HL-60/S4 (cell line): Measurements from ENCODE around the gene ARCN1.

Experiments used
- in situ Hi-C: fragments of 300-500 bp; cut with MboI; formaldehyde crosslinking; loops from 2 replicates; pipeline ENCODE4 v1.14.3; 2022; ENCODE audit warnings: low sequenced_read_pairs

Gene ARCN1

DNA sequence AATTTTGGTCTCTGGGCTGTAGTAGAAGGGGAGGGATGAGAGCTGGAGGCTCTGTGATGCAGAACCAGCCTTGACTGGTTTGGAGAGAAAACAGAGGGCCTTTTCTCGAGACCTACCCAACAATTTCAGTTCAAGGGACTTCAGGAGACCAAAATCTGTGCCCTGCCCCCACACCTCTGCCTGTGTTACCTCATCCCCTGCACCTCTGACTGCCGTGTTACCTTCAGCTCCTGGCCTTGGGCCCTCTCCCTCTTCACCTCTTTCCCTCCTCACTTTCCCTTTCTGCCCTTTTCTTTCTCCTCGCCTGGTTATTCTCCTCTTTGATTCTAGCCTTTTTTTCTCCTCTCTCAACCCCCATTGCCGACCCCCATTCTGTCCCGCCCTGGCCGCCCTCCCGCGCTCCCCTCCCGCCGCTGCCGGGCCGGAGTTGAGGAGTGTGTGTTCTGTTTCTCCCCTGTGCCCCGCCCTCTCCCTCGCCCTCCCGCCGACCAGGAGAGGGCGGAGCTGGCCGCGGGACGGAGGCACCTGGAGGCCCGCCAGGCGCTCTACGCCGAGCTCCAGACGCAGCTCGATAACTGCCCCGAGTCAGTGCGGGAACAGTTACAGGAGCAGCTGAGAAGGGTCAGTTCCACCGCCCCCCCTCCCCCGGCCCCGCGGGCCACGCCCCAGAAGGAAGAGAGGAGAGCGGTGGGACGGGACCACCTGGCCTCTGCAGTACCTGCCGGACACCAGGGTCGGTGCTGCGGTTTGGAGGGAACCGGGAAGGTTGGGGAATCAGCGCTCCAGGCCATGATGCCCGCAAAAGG lies 62.4 kb downstream of the ARCN1 start:
- in situ Hi-C loops, result no loop called here

DNA sequence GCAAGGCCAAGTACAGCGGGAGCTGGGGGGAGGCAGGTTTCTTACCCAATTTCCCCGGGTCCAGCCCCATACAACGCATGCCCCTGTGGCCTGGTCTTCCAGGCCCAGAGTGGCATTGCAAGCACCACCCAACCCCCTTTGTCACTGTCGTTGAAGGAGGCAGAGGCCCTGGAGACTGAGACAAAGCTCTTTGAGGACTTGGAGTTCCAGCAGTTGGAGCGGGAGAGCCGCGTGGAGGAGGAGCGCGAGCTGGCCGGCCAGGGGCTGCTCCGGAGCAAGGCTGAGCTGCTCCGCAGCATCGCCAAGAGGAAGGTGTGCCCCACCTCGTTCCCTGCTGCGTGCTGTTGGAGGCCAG lies 63.0 kb downstream of the ARCN1 start:
- in situ Hi-C loops, result no loop called here

DNA sequence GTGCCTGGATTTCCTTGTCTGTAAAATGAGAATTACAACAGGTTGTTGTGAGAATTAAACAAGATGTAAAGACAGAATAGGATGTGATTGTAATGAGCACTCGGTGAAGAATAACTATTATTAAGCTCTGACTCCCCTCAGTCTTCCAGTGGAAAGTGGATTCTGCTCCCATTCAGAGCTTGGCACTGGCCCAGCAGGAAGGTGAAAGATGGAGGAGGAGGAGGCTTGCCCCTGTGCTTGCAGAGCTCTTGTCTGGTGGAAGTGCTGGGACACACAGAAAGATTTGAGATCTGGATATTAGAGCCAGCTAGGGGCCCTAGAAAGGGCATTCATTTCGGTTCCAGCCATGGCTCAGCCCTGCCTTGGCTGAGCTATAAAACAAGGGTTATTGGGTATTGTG lies 63.4 kb downstream of the ARCN1 start:
- in situ Hi-C loops, result no loop called here

GRCh38 chr11:118636569-118637290 lies 64.5 kb downstream of the ARCN1 start:
- in situ Hi-C loops, result no loop called here

DNA sequence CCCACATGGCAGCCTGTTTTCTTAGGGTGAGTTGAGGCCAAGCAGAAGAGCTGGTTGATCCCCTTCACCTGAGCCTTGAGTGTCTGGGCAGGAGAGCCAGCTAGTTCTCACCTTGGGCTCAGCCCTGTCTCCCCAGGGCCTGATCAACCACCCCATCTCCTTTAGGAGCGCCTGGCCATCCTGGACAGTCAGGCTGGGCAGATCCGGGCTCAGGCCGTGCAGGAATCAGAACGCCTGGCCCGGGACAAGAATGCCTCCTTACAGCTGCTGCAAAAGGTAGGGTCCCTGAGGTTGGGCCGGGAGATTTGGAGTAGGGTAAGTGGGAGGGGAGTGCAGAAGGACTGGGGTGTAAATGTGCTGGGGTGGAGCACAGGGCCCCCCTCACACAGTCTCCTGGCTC lies 66.5 kb downstream of the ARCN1 start:
- in situ Hi-C loops, result no loop called here

DNA sequence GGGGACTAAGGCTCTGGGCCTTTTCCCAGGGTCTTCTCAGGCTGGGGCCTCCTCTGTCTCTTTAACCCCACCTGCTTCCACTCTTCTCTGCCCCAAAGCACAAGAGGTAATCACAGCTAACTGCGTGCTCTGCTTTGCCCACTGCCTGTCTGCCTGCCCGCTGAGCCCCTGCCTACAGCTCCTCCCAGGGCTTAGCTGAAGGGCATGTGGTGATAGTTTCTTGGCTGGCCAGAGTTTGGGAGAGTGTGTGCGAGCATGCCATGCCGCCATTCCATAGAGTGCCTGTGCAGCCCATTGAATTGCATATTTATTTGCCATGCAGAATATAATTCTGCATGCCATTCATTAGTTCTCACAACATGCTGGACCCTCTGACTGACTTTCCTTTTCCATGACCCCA lies 67.7 kb downstream of the ARCN1 start:
- in situ Hi-C loops, result no loop called here

DNA sequence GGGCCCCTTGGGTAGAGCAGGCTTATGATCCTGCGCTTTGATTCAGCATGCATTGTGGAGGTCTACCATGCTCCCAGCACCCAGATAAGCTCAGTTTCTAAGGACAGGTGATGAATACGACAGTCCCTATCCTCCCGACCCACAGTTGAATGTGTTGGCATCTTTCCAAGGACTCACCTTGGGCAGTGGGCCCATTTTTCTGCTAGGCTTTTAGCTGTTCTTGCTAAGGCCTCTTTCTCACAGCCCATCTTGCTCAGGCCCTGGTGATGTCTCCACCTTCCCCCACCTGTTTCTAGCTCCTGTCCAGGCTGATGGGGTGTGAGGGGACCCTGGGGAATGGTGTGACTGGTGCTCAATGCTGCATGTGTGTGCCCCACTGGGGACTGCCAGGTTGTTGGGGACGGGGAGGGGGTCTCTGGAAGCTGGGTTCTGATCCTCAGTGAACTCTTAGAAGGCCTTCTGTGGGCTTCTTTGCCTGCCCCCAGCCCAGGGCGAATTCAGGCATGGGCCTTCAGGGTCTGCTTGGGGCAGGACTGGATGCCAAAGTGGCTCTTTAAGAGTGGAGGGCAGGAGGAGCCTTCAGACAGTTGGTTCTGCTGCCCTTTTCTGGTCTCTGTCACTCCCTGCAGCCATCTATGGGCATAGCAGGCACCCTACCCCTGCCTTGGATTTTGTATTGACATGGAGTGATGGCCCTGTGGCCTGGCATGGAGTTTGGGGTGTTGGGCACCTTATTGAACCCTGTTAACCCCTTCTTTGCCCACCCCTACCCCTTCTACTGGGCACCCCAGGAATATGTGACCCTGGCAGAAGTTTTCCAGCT lies 68.3 kb downstream of the ARCN1 start:
- in situ Hi-C loops, result no loop called here

- in situ Hi-C loops, result no loop called here
Observed at GRCh38 chr11:118641397-118642019, 69.3 kb downstream of the ARCN1 start.

DNA sequence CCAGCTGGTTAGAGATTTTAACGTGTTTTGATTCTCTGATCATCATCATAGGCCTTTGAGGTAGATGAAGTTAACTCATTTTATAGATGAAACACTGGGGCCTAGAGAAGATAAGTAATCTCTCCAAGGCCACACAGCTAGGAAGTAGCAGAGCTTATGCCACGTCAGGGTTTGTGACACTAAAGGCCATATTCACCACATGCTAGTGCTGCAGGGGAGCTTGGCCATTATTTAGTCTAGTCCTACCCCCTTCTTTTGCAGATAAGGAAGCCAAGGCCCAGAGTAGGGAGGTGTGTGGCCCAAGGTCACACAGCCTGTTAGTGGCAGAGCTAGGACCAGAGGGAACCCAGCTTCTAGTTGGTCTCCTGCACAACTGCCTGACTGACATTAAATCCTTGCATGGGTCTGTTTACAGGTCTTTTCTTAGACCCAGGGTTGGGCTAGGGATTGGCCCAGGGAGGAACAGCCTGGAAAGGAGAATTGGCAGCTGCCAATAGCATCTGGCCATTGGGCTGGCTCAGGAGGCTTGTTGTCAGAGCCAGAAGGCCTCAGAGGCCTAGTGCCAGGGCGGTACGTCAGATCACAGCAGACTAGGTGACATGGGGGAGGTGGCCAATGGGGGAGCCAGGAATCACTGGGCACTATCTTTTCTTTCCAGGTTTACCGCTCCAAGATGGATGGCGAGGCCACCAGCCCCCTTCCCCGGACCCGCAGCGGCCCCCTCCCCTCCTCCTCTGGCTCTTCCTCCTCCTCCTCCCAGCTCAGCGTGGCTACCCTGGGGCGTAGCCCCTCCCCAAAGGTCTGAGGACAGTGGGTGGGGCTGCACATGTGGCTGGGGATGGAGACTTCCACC lies 71.2 kb downstream of the ARCN1 start:
- in situ Hi-C loops, result no loop called here

- in situ Hi-C loops, result no loop called here
Observed at GRCh38 chr11:118643995-118644345, 71.8 kb downstream of the ARCN1 start.

- in situ Hi-C loops, result no loop called here
Observed at GRCh38 chr11:118644496-118644895, 72.3 kb downstream of the ARCN1 start.

DNA sequence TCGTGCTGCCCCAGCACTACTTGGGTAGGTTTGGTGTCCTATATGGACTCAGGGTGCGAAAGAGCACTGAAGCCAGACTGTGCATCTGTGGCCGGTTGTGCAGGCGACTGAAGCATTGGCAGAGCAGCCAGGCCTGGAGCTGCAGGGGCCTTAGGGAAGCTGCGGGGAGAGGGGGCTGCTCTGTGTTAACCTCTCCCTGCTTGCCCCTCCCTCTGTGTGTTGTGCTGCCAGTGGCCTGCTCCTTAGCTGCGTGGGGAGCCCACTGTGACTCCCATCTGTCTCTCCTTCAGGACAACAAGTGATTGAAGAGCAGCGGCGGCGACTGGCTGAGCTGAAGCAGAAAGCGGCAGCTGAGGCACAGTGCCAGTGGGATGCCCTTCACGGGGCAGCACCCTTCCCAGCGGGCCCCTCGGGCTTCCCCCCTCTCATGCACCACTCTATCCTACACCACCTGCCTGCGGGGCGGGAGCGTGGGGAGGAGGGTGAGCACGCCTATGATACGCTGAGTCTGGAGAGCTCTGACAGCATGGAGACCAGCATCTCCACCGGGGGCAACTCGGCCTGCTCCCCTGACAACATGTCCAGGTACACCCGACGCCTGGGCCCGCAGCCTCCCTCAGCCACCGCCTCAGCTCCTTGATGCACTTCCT lies 73.0 kb downstream of the ARCN1 start:
- in situ Hi-C loops, result no loop called here

GRCh38 chr11:118646393-118646792 lies 74.2 kb downstream of the ARCN1 start:
- in situ Hi-C loops, result no loop called here

DNA sequence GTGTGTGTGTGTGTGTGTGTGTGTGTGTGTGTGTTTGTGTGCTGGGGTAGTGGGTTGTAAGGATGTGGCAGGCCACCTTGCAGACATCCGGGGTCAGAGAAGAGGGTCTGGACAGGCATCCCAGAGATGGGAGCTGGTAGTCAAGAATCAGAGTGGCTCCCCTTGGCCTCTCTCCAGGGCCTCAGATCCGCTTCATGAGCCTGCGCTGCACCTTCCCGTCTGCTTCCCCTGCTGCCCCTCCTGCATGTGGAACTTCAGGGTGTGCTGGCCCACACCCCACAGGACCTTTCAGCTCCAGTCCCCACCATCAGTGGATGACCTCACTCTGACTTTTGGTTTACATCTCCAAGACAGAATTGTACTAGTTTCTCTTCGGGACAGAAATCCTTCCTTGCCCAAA lies 76.1 kb downstream of the ARCN1 start:
- in situ Hi-C loops, result no loop called here

DNA sequence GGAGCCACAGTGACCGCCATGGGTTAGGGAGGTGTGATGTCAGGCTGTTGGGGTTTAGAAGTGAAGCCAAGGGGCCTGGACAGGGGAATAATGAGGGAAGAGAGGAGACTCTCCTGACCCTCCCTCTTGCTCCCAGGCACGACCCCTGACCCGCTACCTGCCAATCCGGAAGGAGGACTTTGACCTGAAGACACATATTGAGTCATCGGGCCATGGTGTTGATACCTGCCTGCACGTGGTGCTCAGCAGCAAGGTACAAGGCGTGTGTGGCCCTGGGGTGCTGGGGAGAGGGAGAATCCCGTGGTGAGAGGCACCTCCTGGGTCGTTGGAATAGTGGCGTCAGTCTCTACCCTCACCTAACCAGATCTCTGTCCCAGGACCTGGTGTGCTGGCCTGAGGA lies 77.7 kb downstream of the ARCN1 start:
- in situ Hi-C loops, result no loop called here

- in situ Hi-C loops, result no loop called here
Observed at GRCh38 chr11:118650366-118650765, 78.2 kb downstream of the ARCN1 start.

- in situ Hi-C loops, result no loop called here
Observed at GRCh38 chr11:118651820-118652219, 79.6 kb downstream of the ARCN1 start.
